ENCODE results near the gene GADL1.

DNA sequence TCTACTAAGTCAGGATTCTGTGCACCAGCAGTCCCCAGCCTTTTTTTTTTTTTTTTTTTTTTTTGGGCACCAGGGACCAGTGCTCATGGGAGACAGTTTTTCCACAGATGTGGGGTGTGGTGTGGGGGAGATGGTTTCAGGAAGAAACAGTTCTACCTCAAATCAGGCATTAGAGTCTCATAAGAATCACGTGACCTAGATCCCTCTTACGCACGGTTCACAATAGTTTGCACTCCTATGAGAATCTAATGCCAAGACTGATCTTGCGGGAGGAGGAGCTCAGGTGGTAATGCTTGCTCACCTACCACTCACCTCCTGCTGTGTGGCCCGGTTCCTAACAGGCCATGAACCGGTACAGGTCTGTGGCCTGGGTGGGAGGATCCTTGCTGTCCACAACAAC lies 88.8 kb downstream of the GADL1 start:
- TF ChIP-seq, protein P1, sequence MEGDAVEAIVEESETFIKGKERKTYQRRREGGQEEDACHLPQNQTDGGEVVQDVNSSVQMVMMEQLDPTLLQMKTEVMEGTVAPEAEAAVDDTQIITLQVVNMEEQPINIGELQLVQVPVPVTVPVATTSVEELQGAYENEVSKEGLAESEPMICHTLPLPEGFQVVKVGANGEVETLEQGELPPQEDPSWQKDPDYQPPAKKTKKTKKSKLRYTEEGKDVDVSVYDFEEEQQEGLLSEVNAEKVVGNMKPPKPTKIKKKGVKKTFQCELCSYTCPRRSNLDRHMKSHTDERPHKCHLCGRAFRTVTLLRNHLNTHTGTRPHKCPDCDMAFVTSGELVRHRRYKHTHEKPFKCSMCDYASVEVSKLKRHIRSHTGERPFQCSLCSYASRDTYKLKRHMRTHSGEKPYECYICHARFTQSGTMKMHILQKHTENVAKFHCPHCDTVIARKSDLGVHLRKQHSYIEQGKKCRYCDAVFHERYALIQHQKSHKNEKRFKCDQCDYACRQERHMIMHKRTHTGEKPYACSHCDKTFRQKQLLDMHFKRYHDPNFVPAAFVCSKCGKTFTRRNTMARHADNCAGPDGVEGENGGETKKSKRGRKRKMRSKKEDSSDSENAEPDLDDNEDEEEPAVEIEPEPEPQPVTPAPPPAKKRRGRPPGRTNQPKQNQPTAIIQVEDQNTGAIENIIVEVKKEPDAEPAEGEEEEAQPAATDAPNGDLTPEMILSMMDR (tag by site-specific recombination; IDR thresholded peaks at IDR 0.05), result no peak
- TF ChIP-seq ZNF555 (tag by site-specific recombination; conservative IDR thresholded peaks at IDR 0.05) (no peak), RBAK (tag by site-specific recombination; IDR thresholded peaks at IDR 0.05) (no peak), YY2 (tag by site-specific recombination; IDR thresholded peaks at IDR 0.05) (no peak), ZNF121 (tag by site-specific recombination; IDR thresholded peaks at IDR 0.05) (no peak), ZNF777 (tag by site-specific recombination; IDR thresholded peaks at IDR 0.05; ENCODE audit: borderline replicate concordance) (no peak), TCF7L2 (IDR thresholded peaks at IDR 0.05; ENCODE audit: borderline replicate concordance, low read depth, low read length) (no peak), ZNF155 (tag by site-specific recombination; IDR thresholded peaks at IDR 0.05) (no peak), ZNF292 (tag by site-specific recombination; IDR thresholded peaks at IDR 0.05; ENCODE audit: borderline replicate concordance, low read depth) (no peak)
- TF ChIP-seq, protein P2, sequence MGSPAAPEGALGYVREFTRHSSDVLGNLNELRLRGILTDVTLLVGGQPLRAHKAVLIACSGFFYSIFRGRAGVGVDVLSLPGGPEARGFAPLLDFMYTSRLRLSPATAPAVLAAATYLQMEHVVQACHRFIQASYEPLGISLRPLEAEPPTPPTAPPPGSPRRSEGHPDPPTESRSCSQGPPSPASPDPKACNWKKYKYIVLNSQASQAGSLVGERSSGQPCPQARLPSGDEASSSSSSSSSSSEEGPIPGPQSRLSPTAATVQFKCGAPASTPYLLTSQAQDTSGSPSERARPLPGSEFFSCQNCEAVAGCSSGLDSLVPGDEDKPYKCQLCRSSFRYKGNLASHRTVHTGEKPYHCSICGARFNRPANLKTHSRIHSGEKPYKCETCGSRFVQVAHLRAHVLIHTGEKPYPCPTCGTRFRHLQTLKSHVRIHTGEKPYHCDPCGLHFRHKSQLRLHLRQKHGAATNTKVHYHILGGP (tag by site-specific recombination; IDR thresholded peaks at IDR 0.05), result no peak
- TF ChIP-seq, protein P3, sequence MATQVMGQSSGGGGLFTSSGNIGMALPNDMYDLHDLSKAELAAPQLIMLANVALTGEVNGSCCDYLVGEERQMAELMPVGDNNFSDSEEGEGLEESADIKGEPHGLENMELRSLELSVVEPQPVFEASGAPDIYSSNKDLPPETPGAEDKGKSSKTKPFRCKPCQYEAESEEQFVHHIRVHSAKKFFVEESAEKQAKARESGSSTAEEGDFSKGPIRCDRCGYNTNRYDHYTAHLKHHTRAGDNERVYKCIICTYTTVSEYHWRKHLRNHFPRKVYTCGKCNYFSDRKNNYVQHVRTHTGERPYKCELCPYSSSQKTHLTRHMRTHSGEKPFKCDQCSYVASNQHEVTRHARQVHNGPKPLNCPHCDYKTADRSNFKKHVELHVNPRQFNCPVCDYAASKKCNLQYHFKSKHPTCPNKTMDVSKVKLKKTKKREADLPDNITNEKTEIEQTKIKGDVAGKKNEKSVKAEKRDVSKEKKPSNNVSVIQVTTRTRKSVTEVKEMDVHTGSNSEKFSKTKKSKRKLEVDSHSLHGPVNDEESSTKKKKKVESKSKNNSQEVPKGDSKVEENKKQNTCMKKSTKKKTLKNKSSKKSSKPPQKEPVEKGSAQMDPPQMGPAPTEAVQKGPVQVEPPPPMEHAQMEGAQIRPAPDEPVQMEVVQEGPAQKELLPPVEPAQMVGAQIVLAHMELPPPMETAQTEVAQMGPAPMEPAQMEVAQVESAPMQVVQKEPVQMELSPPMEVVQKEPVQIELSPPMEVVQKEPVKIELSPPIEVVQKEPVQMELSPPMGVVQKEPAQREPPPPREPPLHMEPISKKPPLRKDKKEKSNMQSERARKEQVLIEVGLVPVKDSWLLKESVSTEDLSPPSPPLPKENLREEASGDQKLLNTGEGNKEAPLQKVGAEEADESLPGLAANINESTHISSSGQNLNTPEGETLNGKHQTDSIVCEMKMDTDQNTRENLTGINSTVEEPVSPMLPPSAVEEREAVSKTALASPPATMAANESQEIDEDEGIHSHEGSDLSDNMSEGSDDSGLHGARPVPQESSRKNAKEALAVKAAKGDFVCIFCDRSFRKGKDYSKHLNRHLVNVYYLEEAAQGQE (tag by site-specific recombination; IDR thresholded peaks at IDR 0.05), result no peak
- TF ChIP-seq, protein P4, sequence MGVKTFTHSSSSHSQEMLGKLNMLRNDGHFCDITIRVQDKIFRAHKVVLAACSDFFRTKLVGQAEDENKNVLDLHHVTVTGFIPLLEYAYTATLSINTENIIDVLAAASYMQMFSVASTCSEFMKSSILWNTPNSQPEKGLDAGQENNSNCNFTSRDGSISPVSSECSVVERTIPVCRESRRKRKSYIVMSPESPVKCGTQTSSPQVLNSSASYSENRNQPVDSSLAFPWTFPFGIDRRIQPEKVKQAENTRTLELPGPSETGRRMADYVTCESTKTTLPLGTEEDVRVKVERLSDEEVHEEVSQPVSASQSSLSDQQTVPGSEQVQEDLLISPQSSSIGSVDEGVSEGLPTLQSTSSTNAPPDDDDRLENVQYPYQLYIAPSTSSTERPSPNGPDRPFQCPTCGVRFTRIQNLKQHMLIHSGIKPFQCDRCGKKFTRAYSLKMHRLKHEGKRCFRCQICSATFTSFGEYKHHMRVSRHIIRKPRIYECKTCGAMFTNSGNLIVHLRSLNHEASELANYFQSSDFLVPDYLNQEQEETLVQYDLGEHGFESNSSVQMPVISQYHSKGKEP (tag by site-specific recombination; IDR thresholded peaks at IDR 0.05), result no peak
- TF ChIP-seq, protein P5, sequence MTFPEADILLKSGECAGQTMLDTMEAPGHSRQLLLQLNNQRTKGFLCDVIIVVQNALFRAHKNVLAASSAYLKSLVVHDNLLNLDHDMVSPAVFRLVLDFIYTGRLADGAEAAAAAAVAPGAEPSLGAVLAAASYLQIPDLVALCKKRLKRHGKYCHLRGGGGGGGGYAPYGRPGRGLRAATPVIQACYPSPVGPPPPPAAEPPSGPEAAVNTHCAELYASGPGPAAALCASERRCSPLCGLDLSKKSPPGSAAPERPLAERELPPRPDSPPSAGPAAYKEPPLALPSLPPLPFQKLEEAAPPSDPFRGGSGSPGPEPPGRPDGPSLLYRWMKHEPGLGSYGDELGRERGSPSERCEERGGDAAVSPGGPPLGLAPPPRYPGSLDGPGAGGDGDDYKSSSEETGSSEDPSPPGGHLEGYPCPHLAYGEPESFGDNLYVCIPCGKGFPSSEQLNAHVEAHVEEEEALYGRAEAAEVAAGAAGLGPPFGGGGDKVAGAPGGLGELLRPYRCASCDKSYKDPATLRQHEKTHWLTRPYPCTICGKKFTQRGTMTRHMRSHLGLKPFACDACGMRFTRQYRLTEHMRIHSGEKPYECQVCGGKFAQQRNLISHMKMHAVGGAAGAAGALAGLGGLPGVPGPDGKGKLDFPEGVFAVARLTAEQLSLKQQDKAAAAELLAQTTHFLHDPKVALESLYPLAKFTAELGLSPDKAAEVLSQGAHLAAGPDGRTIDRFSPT (tag by site-specific recombination; IDR thresholded peaks at IDR 0.05), result no peak
